Colonic mucosa (tissue), 4 donors: ENCODE results near the gene ASPN. TPM values are rescaled to one million over a fixed set of nuclear protein-coding genes. Genes with fewer than 3 reads are reported as not detected.

Experiments
- DNase-seq: peaks from one replicate; pipeline ENCODE4 v3.0.0-alpha.2; 2020
- H3K27ac ChIP-seq: fragments of 200-600 bp; one replicate; pipeline ENCODE4 v1.8.0; 2021
- H3K27me3 ChIP-seq: fragments of 200-600 bp; one replicate; pipeline ENCODE4 v1.8.0; 2021
- H3K36me3 ChIP-seq: fragments of 200-600 bp; one replicate; pipeline ENCODE4 v1.8.0; 2021
- H3K4me1 ChIP-seq: fragments of 200-600 bp; one replicate; pipeline ENCODE4 v1.8.0; 2021; ENCODE audit warnings: mild to moderate bottlenecking
- H3K4me3 ChIP-seq: fragments of 200-600 bp; one replicate; pipeline ENCODE4 v1.8.0; 2021
- H3K9ac ChIP-seq, 2 donors: one replicate each; pipeline ENCODE4 v1.7.0; 2013; ENCODE audit warnings: control low read depth in 2 of 2, low read depth in 2 of 2, low read length in 2 of 2
- H3K9me3 ChIP-seq: fragments of 200-600 bp; one replicate; pipeline ENCODE4 v1.8.0; 2021
- CTCF ChIP-seq: fragments of 200-600 bp; IDR thresholded peaks from one replicate; pipeline ENCODE4 v1.8.0; 2022; ENCODE audit warnings: antibody characterized with exemption, mild to moderate bottlenecking
- intact Hi-C: fragments of 100-400 bp; cut with DNase I; formaldehyde crosslinking; loops from one replicate; pipeline ENCODE4 v1.14.1; 2022
- total RNA-seq, 2 donors: library from RNA; stranded (reverse); fragmentation: NEBNext Ultra II Directional in 1 of 2; extraction: Animal tissue kit (Norgen Biotek cat#: 25700) in 1 of 2; gene quantifications; one replicate each; pipeline ENCODE4 v1.2.1, GENCODE V29; 2021
- donor health status: healthy.
- donor health status: DM: no; HTN: no; CAD: no.
- donor health status: DM: no; HTN: no; CAD: no.

ASPN gene
- total RNA-seq, 2 donors from 2014 or later: 0.40 to 7.6 TPM

GRCh38 chr9:92488681-92489550 is 6.6 kb upstream of the ASPN start:
- no peak overlapping the region for H3K9ac ChIP-seq
- H3K36me3 ChIP-seq: no peaks in the 10 kb centered on the region
- no peak overlapping the region for H3K4me3 ChIP-seq
- no peaks in the 10 kb centered on the region for H3K4me1 ChIP-seq
- no peak for DNase-seq
- intact Hi-C loops: no loop called here
- no peaks in the 10 kb centered on the region for H3K9me3 ChIP-seq
- H3K27ac ChIP-seq: no peak overlapping the region
- no peaks in the 10 kb centered on the region for H3K27me3 ChIP-seq
- TF ChIP-seq CTCF: no peak

- no peaks in the 10 kb centered on the region for H3K27me3 ChIP-seq
- no peak overlapping the region for H3K4me3 ChIP-seq
- no peaks in the 10 kb centered on the region for H3K36me3 ChIP-seq
- H3K4me1 ChIP-seq: no peaks in the 10 kb centered on the region
- H3K9ac ChIP-seq: no peak overlapping the region
- TF ChIP-seq CTCF: no peak
- intact Hi-C loops: no loop called here
- no peak overlapping the region for H3K27ac ChIP-seq
- no peak for DNase-seq
- no peaks in the 10 kb centered on the region for H3K9me3 ChIP-seq
These were observed 4.1 kb upstream of the ASPN start for GRCh38 chr9:92486371-92486770.

- no peak overlapping the region for H3K27ac ChIP-seq
These were observed 2.3 kb upstream of the ASPN start for GRCh38 chr9:92484563-92484962.

GRCh38 chr9:92483627-92484545 is 1.6 kb upstream of the ASPN start:
- no peak for TF ChIP-seq CTCF
- Histone ChIP-seq H3K27me3 (no peaks in the 10 kb centered on the region), H3K4me3 (no peak overlapping the region), H3K36me3 (no peaks in the 10 kb centered on the region), H3K9ac (no peak overlapping the region), H3K27ac (peak overlapping the region; percentile 18), H3K4me1 (no peaks in the 10 kb centered on the region), H3K9me3 (no peaks in the 10 kb centered on the region)
- intact Hi-C loops: no loop called here
- DNase-seq: no peak

More at GRCh38 chr9:92484563-92484962, 2.3 kb upstream of the ASPN start:
- no peak overlapping the region for H3K9ac ChIP-seq
- no peaks in the 10 kb centered on the region for H3K4me1 ChIP-seq
- no peaks in the 10 kb centered on the region for H3K36me3 ChIP-seq
- TF ChIP-seq CTCF: no peak
- no peaks in the 10 kb centered on the region for H3K27me3 ChIP-seq
- intact Hi-C loops: no loop called here
- no peak overlapping the region for H3K4me3 ChIP-seq
- no peaks in the 10 kb centered on the region for H3K9me3 ChIP-seq
- DNase-seq: no peak

- TF ChIP-seq CTCF: no peak
- Histone ChIP-seq H3K27ac (no peak overlapping the region), H3K4me1 (no peaks in the 10 kb centered on the region), H3K36me3 (no peaks in the 10 kb centered on the region), H3K27me3 (no peaks in the 10 kb centered on the region), H3K9ac (no peak overlapping the region), H3K4me3 (no peak overlapping the region), H3K9me3 (no peaks in the 10 kb centered on the region)
- intact Hi-C loops: no loop called here
- DNase-seq: no peak
These were observed 499 bp upstream of the ASPN start for GRCh38 chr9:92482805-92483204.
